SK-N-SH (cell line): ENCODE measurements around the gene SP4.

ENCODE experiments used
- CTCF ChIP-seq: fragments of 200-600 bp; sonication (generic); IDR thresholded peaks from 2 replicates; pipeline ENCODE4 v1.6.1; 2017; ENCODE audit warnings: antibody characterized with exemption, mild to moderate bottlenecking, moderate library complexity
- EP300 ChIP-seq, 2 experiments: IDR thresholded peaks; 2 replicates each; pipeline versions ENCODE4 v1.4.0 to v1.6.1; 2012; ENCODE audit warnings: borderline replicate concordance in 1 of 2, low read depth in 1 of 2, low read length in 1 of 2
- GABPA ChIP-seq: IDR thresholded peaks from 2 replicates; pipeline ENCODE4 v1.4.0; 2012; ENCODE audit warnings: low read depth, mild to moderate bottlenecking
- IRF3 ChIP-seq: fragments of 150-350 bp; IDR thresholded peaks from 2 replicates; pipeline ENCODE4 v1.6.1; 2016; ENCODE audit warnings: mild to moderate bottlenecking, low read depth, low read length
- MXI1 ChIP-seq: IDR thresholded peaks from 2 replicates; pipeline ENCODE4 v1.6.1; 2012; ENCODE audit warnings: mild to moderate bottlenecking, low read depth, low read length, improper control_type of control experiment
- POLR2AphosphoS5 ChIP-seq: IDR thresholded peaks from 2 replicates; pipeline ENCODE4 v1.6.1; 2012; ENCODE audit warnings: low read depth, low read length
- REST ChIP-seq: IDR thresholded peaks from 2 replicates; pipeline ENCODE4 v1.6.1; 2012; ENCODE audit warnings: mild to moderate bottlenecking, low read depth, low read length, moderate library complexity
- RFX5 ChIP-seq: IDR thresholded peaks from 2 replicates; pipeline ENCODE4 v1.6.1; 2012; ENCODE audit warnings: mild to moderate bottlenecking, improper control_type of control experiment, low read length
- SMC3 ChIP-seq: IDR thresholded peaks from 2 replicates; pipeline ENCODE4 v1.6.1; 2012; ENCODE audit warnings: low read depth, low read length, improper control_type of control experiment
- TAF1 ChIP-seq: IDR thresholded peaks from 2 replicates; pipeline ENCODE4 v1.6.1; 2012; ENCODE audit warnings: low read depth, mild to moderate bottlenecking, low read length, moderate library complexity, borderline replicate concordance
- TCF12 ChIP-seq: IDR thresholded peaks from 2 replicates; pipeline ENCODE4 v1.4.0; 2012
- USF1 ChIP-seq: IDR thresholded peaks from 2 replicates; pipeline ENCODE4 v1.4.0; 2012; ENCODE audit warnings: low read depth, borderline replicate concordance
- USF2 ChIP-seq: fragments of 150-350 bp; IDR thresholded peaks from 2 replicates; pipeline ENCODE4 v1.6.1; 2017; ENCODE audit warnings: antibody characterized with exemption, low read length, low read depth, borderline replicate concordance

- TF ChIP-seq TCF12 (no peak), CTCF (no peak), USF2 (no peak), IRF3 (no peak), SMC3 (no peak), MXI1 (no peak), TAF1 (no peak), EP300 (IDR thresholded peaks at IDR 0.05; ENCODE audit: borderline replicate concordance in 1 of 2, low read depth in 1 of 2, low read length in 1 of 2) (no peak), RFX5 (no peak), USF1 (no peak), POLR2AphosphoS5 (no peak), GABPA (no peak), REST (no peak)
Observed at GRCh38 chr7:21448974-21449373, 21.1 kb downstream of the SP4 start.
